PC-3 (cell line): ENCODE results near the gene AP2A1.

Source experiments
- CTCF ChIP-seq: fragments of 300-600 bp; sonication (generic); conservative IDR thresholded peaks from 2 replicates; pipeline ENCODE4 v1.5.1; 2017; ENCODE audit warnings: antibody characterized with exemption, low read depth, mild to moderate bottlenecking, low read length
- EZH2 ChIP-seq: fragments of 300-600 bp; sonication (generic); IDR thresholded peaks from one replicate; pipeline ENCODE4 v1.6.1; 2017; ENCODE audit warnings: antibody characterized with exemption, mild to moderate bottlenecking, low read length; ENCODE audit not compliant: unreplicated experiment

- TF ChIP-seq CTCF (no peak), EZH2 (no peak)
These were observed 40.5 kb downstream of the AP2A1 start for GRCh38 chr19:49807058-49807903.
